GF-D8 (cell line): ENCODE data around the gene LMLN.
"Not testable (repeated sequence)": the region's sequence is repeated elsewhere in the genome, so short reads cannot be mapped to it uniquely, and the experiment has no call there.

Experiments
- DNase-seq: peaks from one replicate; lab custom pipeline; 2025; lab: John Stamatoyannopoulos, UW

LMLN gene

GRCh38 chr3:197959891-197960693 is at the start of gene LMLN:
LMLN (plus strand) TSS chr3:197960217; CDS start chr3:197960246, 29 bp downstream.
- peak; percentile 91 for DNase-seq

- no peak for DNase-seq
Observed at GRCh38 chr3:197912741-197913476, 47.1 kb upstream of the LMLN start.

GRCh38 chr3:197913641-197914380 is 46.2 kb upstream of the LMLN start:
- DNase-seq: no peak

- not testable (repeated sequence) for DNase-seq
Observed at GRCh38 chr3:197921429-197922275, 38.4 kb upstream of the LMLN start.

- DNase-seq: no peak
Observed at GRCh38 chr3:197926418-197926817, 33.6 kb upstream of the LMLN start.

- DNase-seq: not testable (repeated sequence)
Observed at GRCh38 chr3:197927578-197927977, 32.4 kb upstream of the LMLN start.

- DNase-seq: no peak
Observed at GRCh38 chr3:197936819-197937384, 23.1 kb upstream of the LMLN start.

GRCh38 chr3:197940745-197941384 is 19.2 kb upstream of the LMLN start:
- DNase-seq: no peak

GRCh38 chr3:197942956-197943556 is 17.0 kb upstream of the LMLN start:
- DNase-seq: peak; percentile 19

GRCh38 chr3:197949191-197949777 is 10.7 kb upstream of the LMLN start:
- DNase-seq: no peak

GRCh38 chr3:197949778-197950676 is 10.0 kb upstream of the LMLN start, which contains the start of gene RPL35A:
RPL35A (plus strand) TSS chr3:197950190; CDS start chr3:197950968, 778 bp downstream.
- DNase-seq: peak; percentile 85

GRCh38 chr3:197950677-197951061 is 9.3 kb upstream of the LMLN start:
- DNase-seq: no peak

GRCh38 chr3:197951392-197951990 is 8.5 kb upstream of the LMLN start:
- DNase-seq: no peak

- DNase-seq: no peak
Observed at GRCh38 chr3:197952440-197952839, 7.6 kb upstream of the LMLN start.

GRCh38 chr3:197953325-197953724 is 6.7 kb upstream of the LMLN start:
- DNase-seq: no peak

- no peak for DNase-seq
Observed at GRCh38 chr3:197953881-197954280, 6.1 kb upstream of the LMLN start.

- no peak for DNase-seq
Observed at GRCh38 chr3:197955892-197956477, 4.0 kb upstream of the LMLN start.

- no peak for DNase-seq
Observed at GRCh38 chr3:197956626-197956988, 3.4 kb upstream of the LMLN start.
